Measurements from ENCODE around the gene FBXL19. TPM values are rescaled to one million over a fixed set of nuclear protein-coding genes. Genes with fewer than 3 reads are reported as not detected.

Gene FBXL19
- total and polyA plus RNA-seq, 2 of the 13 experiments (the other 11 are each of a cell fraction or from before 2014, with no cell fraction given), result 6.0 to 13.7 TPM

- TF ChIP-seq TAF1 (CRISPR knock-in tag; IDR thresholded peaks at IDR 0.05) (peak; percentile 55), ZZZ3 (CRISPR knock-in tag; IDR thresholded peaks at IDR 0.05; ENCODE audit: borderline replicate concordance) (no peak), ZNF780A (CRISPR knock-in tag; IDR thresholded peaks at IDR 0.05) (no peak), CCAR2 (optimal IDR thresholded peaks at IDR 0.05; ENCODE audit: low read depth, low read length) (peak; percentile 55), ZNF383 (CRISPR knock-in tag; IDR thresholded peaks at IDR 0.05; ENCODE audit: borderline replicate concordance) (no peak), ASH2L (IDR thresholded peaks at IDR 0.05; ENCODE audit: insufficient read length, low read depth, low read length) (peak; percentile 70), ATF3 (CRISPR knock-in tag; IDR thresholded peaks at IDR 0.05) (peak; percentile 35; the same call in 1 of the 2 replicates), ZC3H13 (CRISPR knock-in tag; IDR thresholded peaks at IDR 0.05) (peak; percentile 47; the same call in 1 of the 2 replicates), MED1 (CRISPR knock-in tag; IDR thresholded peaks at IDR 0.05) (peak; percentile 78), YEATS4 (CRISPR knock-in tag; IDR thresholded peaks at IDR 0.05; ENCODE audit: borderline replicate concordance) (no peak; the same call in 1 of the 2 replicates), NCOA2 (CRISPR knock-in tag; IDR thresholded peaks at IDR 0.05) (peak; percentile 49; the same call in 1 of the 2 replicates), HNF4G (IDR thresholded peaks at IDR 0.05; ENCODE audit: borderline replicate concordance, low read depth, low read length) (peak; percentile 94), HNF4G (CRISPR knock-in tag; IDR thresholded peaks at IDR 0.05; ENCODE audit: borderline replicate concordance, low read depth) (peak; percentile 87), ZNF777 (CRISPR knock-in tag; IDR thresholded peaks at IDR 0.05) (peak; percentile 17; the same call in 1 of the 2 replicates), TSC22D2 (CRISPR knock-in tag; IDR thresholded peaks at IDR 0.05; ENCODE audit: borderline replicate concordance) (no peak), ZNF619 (CRISPR knock-in tag; IDR thresholded peaks at IDR 0.05) (0 out of 2 replicates have a peak, but pooled peaks have one; percentile 13)
- TF ChIP-seq, protein P1, sequence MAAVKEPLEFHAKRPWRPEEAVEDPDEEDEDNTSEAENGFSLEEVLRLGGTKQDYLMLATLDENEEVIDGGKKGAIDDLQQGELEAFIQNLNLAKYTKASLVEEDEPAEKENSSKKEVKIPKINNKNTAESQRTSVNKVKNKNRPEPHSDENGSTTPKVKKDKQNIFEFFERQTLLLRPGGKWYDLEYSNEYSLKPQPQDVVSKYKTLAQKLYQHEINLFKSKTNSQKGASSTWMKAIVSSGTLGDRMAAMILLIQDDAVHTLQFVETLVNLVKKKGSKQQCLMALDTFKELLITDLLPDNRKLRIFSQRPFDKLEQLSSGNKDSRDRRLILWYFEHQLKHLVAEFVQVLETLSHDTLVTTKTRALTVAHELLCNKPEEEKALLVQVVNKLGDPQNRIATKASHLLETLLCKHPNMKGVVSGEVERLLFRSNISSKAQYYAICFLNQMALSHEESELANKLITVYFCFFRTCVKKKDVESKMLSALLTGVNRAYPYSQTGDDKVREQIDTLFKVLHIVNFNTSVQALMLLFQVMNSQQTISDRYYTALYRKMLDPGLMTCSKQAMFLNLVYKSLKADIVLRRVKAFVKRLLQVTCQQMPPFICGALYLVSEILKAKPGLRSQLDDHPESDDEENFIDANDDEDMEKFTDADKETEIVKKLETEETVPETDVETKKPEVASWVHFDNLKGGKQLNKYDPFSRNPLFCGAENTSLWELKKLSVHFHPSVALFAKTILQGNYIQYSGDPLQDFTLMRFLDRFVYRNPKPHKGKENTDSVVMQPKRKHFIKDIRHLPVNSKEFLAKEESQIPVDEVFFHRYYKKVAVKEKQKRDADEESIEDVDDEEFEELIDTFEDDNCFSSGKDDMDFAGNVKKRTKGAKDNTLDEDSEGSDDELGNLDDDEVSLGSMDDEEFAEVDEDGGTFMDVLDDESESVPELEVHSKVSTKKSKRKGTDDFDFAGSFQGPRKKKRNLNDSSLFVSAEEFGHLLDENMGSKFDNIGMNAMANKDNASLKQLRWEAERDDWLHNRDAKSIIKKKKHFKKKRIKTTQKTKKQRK (IDR thresholded peaks at IDR 0.05; ENCODE audit: low read length), result no peak
- TF ChIP-seq, protein P2, sequence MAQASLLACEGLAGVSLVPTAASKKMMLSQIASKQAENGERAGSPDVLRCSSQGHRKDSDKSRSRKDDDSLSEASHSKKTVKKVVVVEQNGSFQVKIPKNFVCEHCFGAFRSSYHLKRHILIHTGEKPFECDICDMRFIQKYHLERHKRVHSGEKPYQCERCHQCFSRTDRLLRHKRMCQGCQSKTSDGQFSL (CRISPR knock-in tag; IDR thresholded peaks at IDR 0.05), result peak; percentile 92
- TF ChIP-seq, protein P3, sequence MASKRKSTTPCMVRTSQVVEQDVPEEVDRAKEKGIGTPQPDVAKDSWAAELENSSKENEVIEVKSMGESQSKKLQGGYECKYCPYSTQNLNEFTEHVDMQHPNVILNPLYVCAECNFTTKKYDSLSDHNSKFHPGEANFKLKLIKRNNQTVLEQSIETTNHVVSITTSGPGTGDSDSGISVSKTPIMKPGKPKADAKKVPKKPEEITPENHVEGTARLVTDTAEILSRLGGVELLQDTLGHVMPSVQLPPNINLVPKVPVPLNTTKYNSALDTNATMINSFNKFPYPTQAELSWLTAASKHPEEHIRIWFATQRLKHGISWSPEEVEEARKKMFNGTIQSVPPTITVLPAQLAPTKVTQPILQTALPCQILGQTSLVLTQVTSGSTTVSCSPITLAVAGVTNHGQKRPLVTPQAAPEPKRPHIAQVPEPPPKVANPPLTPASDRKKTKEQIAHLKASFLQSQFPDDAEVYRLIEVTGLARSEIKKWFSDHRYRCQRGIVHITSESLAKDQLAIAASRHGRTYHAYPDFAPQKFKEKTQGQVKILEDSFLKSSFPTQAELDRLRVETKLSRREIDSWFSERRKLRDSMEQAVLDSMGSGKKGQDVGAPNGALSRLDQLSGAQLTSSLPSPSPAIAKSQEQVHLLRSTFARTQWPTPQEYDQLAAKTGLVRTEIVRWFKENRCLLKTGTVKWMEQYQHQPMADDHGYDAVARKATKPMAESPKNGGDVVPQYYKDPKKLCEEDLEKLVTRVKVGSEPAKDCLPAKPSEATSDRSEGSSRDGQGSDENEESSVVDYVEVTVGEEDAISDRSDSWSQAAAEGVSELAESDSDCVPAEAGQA (IDR thresholded peaks at IDR 0.05; ENCODE audit: low read depth), result peak; percentile 48
- TF ChIP-seq, protein P3 (CRISPR knock-in tag; IDR thresholded peaks at IDR 0.05; ENCODE audit: borderline replicate concordance), result no peak
Observed at GRCh38 chr16:30996324-30996984, 73.1 kb downstream of the FBXL19 start (continued).

Data from HepG2 (cell line).